ENCODE measurements around the gene HPS4.

DNA sequence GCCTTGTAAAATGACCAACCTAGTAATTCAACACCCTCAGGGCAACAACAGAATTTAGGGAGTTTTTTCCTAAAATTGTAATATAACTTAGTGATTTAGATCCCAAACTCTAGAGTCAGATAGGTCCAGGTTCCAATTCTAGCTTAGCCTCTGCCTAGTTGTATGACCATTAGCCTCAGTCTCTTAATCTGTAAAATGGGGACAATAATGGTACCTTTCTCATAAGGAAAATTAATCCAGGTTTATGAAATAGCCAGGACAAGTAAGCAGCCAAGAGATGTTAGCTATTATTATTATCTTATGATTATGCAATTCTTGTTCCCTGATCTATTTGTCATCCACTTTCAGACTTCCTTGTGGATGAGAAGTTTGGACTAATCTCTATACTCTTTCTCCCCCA lies 24.6 kb upstream of the HPS4 start:
- TF ChIP-seq, protein P1, sequence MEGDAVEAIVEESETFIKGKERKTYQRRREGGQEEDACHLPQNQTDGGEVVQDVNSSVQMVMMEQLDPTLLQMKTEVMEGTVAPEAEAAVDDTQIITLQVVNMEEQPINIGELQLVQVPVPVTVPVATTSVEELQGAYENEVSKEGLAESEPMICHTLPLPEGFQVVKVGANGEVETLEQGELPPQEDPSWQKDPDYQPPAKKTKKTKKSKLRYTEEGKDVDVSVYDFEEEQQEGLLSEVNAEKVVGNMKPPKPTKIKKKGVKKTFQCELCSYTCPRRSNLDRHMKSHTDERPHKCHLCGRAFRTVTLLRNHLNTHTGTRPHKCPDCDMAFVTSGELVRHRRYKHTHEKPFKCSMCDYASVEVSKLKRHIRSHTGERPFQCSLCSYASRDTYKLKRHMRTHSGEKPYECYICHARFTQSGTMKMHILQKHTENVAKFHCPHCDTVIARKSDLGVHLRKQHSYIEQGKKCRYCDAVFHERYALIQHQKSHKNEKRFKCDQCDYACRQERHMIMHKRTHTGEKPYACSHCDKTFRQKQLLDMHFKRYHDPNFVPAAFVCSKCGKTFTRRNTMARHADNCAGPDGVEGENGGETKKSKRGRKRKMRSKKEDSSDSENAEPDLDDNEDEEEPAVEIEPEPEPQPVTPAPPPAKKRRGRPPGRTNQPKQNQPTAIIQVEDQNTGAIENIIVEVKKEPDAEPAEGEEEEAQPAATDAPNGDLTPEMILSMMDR (IDR thresholded peaks at IDR 0.05; ENCODE audit: borderline replicate concordance, extremely low read depth, low read length, poor library complexity, severe bottlenecking), result no peak
- TF ChIP-seq EZH2 (IDR thresholded peaks at IDR 0.05; ENCODE audit: borderline replicate concordance, low read depth, low read length, severe bottlenecking), result no peak
